ENCODE data around the gene MAMDC2.

GRCh38 chr9:70091572-70091971 is 47.9 kb downstream of the MAMDC2 start:
- TF ChIP-seq TAF1 (IDR thresholded peaks at IDR 0.05; ENCODE audit: borderline replicate concordance, low read depth, low read length) (no peak), POLR2AphosphoS5 (IDR thresholded peaks at IDR 0.05; ENCODE audit: low read depth, low read length) (no peak)

All from GM12892 (cell line).